HG02852 (cell line): ENCODE data around the gene B3GNT9.

ENCODE experiments used
- ATAC-seq: cut with Tn5 transposase; IDR thresholded peaks from one replicate; pipeline ENCODE4 v1.9.1; 2021; ENCODE audit warnings: mild to moderate bottlenecking, moderate library complexity; ENCODE audit not compliant: unreplicated experiment

B3GNT9 gene

GRCh38 chr16:67169642-67170167, 18.9 kb upstream of the B3GNT9 start:
- ATAC-seq: no peak

- ATAC-seq: no peak
Measured at GRCh38 chr16:67169011-67169451, 18.2 kb upstream of the B3GNT9 start.

- no peak for ATAC-seq
Measured at GRCh38 chr16:67167588-67167987, 16.8 kb upstream of the B3GNT9 start.

GRCh38 chr16:67166598-67167168, 15.9 kb upstream of the B3GNT9 start:
- ATAC-seq: no peak

GRCh38 chr16:67166110-67166547, 15.3 kb upstream of the B3GNT9 start:
- ATAC-seq: no peak

GRCh38 chr16:67165121-67166078, 14.6 kb upstream of the B3GNT9 start:
- no peak for ATAC-seq

- ATAC-seq: no peak
Measured at GRCh38 chr16:67164599-67165061, 13.8 kb upstream of the B3GNT9 start, which contains the start of gene HSF4. Gene HSF4 (plus strand): TSS chr16:67164745. CDS start chr16:67164812, 67 bp downstream.

GRCh38 chr16:67163999-67164558, 13.3 kb upstream of the B3GNT9 start:
- ATAC-seq: no peak

- no peak for ATAC-seq
Measured at GRCh38 chr16:67163164-67163998, 12.6 kb upstream of the B3GNT9 start.

- no peak for ATAC-seq
Measured at GRCh38 chr16:67162506-67163163, 11.8 kb upstream of the B3GNT9 start.

- ATAC-seq: no peak
Measured at GRCh38 chr16:67161595-67162058, 10.8 kb upstream of the B3GNT9 start.

- ATAC-seq: peak; percentile 34
Measured at GRCh38 chr16:67158637-67159600, 8.1 kb upstream of the B3GNT9 start.

GRCh38 chr16:67157892-67158635, 7.3 kb upstream of the B3GNT9 start:
- ATAC-seq: no peak

- ATAC-seq: no peak
Measured at GRCh38 chr16:67157106-67157748, 6.4 kb upstream of the B3GNT9 start.

GRCh38 chr16:67156143-67156844, 5.5 kb upstream of the B3GNT9 start:
- no peak for ATAC-seq

GRCh38 chr16:67155295-67156142, 4.7 kb upstream of the B3GNT9 start:
- no peak for ATAC-seq
